ENCODE data around the gene UNC13D. TPM values are rescaled to one million over a fixed set of nuclear protein-coding genes. Genes with fewer than 3 reads are reported as not detected.

Gene UNC13D
- total RNA-seq, 4 donors from 2014 or later = 10.5 to 53.1 (median 22.6) TPM

- Histone ChIP-seq H3K4me1 (peaks cover 0 to 63% (median 32%) of the 10 kb centered on the region in 4 donors), H3K27me3 (no peaks in the 10 kb centered on the region), H3K27ac (peak overlapping the region; percentile 95 to 100 (median 98)), H3K9me3 (no peaks in the 10 kb centered on the region), H3K4me3 (peak overlapping the region; percentile 48 to 85 (median 62)), H3K36me3 (no peaks in the 10 kb centered on the region)
- TF ChIP-seq CTCF (IDR thresholded peaks at IDR 0.05) = peak in 1 of 5 experiments; percentile 21
- peak; percentile 89 to 97 for TF ChIP-seq POLR2A (IDR thresholded peaks at IDR 0.05)
- TF ChIP-seq EP300 (IDR thresholded peaks at IDR 0.05) = peak; percentile 98 to 100
- WGBS, 2 donors = 5% methylated on average over 29 to 35 of the region's 43 CpGs
- DNase-seq (ENCODE audit: low spot score in 2 of 2) = peak; percentile 82 to 90
Measured at GRCh38 chr17:75785016-75785890, 59.0 kb downstream of the UNC13D start.

- Histone ChIP-seq H3K4me3 (peak within 1 kb of the TSS; percentile 48 to 85 (median 62)), H3K27me3 (no peaks in the 10 kb centered on the region), H3K27ac (peak within 1 kb of the TSS; percentile 95 to 100 (median 98)), H3K4me1 (peaks cover 0 to 60% (median 31%) of the 10 kb centered on the region in 4 donors), H3K9me3 (no peaks in the 10 kb centered on the region), H3K36me3 (no peaks in the 10 kb centered on the region)
- peak; percentile 79 to 90 for TF ChIP-seq POLR2A (IDR thresholded peaks at IDR 0.05)
- TF ChIP-seq EP300 (IDR thresholded peaks at IDR 0.05) = peak; percentile 72 to 95
- peak in 1 of 5 experiments; percentile 43 for TF ChIP-seq CTCF (IDR thresholded peaks at IDR 0.05)
- 1% methylated on average over 16 to 32 of the region's 45 CpGs for WGBS, 2 donors
- peak; percentile 92 to 96 for DNase-seq (ENCODE audit: low spot score in 2 of 2)
Measured at GRCh38 chr17:75784473-75785015, 59.7 kb downstream of the UNC13D start, which contains the start of gene UNK. UNK (plus strand) TSS chr17:75784806; CDS start chr17:75784881, 75 bp downstream.

- Histone ChIP-seq H3K27ac (peak overlapping the region; percentile 95 to 100 (median 98)), H3K27me3 (no peaks in the 10 kb centered on the region), H3K4me3 (peak overlapping the region; percentile 7 to 85 (median 58)), H3K4me1 (peaks cover 0 to 54% (median 29%) of the 10 kb centered on the region in 4 donors), H3K9me3 (no peaks in the 10 kb centered on the region), H3K36me3 (peaks cover 0 to 3% (median under 1%) of the 10 kb centered on the region in 3 donors)
- 65 to 72% methylated on average over 20 of the region's 20 CpGs for WGBS, 2 donors
- TF ChIP-seq POLR2A (IDR thresholded peaks at IDR 0.05) (no peak), CTCF (IDR thresholded peaks at IDR 0.05) (no peak), EP300 (IDR thresholded peaks at IDR 0.05) (no peak)
- DNase-seq (ENCODE audit: low spot score in 2 of 2) = no peak
Measured at GRCh38 chr17:75783803-75784472, 60.3 kb downstream of the UNC13D start.

GRCh38 chr17:75783069-75783783 lies 61.0 kb downstream of the UNC13D start:
- Histone ChIP-seq H3K9me3 (no peaks in the 10 kb centered on the region), H3K4me1 (peaks cover 0 to 48% (median 28%) of the 10 kb centered on the region in 4 donors), H3K27me3 (no peaks in the 10 kb centered on the region), H3K4me3 (no peak overlapping the region), H3K27ac (peak overlapping the region; percentile 95 to 100 (median 98)), H3K36me3 (peaks cover 5 to 11% (median 8%) of the 10 kb centered on the region in 3 donors)
- peak in 1 of 2 donors; percentile 53 for DNase-seq (ENCODE audit: low spot score in 2 of 2)
- TF ChIP-seq CTCF (IDR thresholded peaks at IDR 0.05) (peak; percentile 67 to 89 (median 73)), EP300 (IDR thresholded peaks at IDR 0.05) (peak; percentile 37 to 58), POLR2A (IDR thresholded peaks at IDR 0.05) (no peak)
- 10 to 11% methylated on average over 6 of the region's 6 CpGs for WGBS, 2 donors
